ENCODE data around the gene KIF2C.

Gene KIF2C

GRCh38 chr1:44817307-44817706 lies 77.7 kb downstream of the KIF2C start:
- no peak for FAIRE-seq
